HepG2 (cell line): ENCODE data around the gene NECTIN3. TPM values are rescaled to one million over a fixed set of nuclear protein-coding genes. Genes with fewer than 3 reads are reported as not detected.
A peak's percentile ranks its signal among the peaks of the same experiment; 100 is the strongest.

Experiments used
- ATAC-seq: fragments of 200-7000 bp; cut with Tn5 transposase; 3 replicates; pipeline ENCODE4 v1.9.1; 2020; ENCODE audit warnings: mild to moderate bottlenecking, moderate library complexity
- BruUV-seq: library from RNA; stranded (reverse); fragments of 400-500 nt; replicated peaks from 2 replicates; lab custom pipeline; 2021; lab: Mats Ljungman, UMichigan
- CTCF ChIA-PET: fragments of 300-600 bp; formaldehyde crosslinking; extraction: SDS; loops from one replicate; lab custom pipeline; 2021; ENCODE audit warnings: low total read pairs, inconsistent platforms, low intra/inter-chr PET ratio; lab: Yijun Ruan, JAX
- POLR2A ChIA-PET: fragments of 350-600 bp; sonication (Branson Sonifier 250); formaldehyde crosslinking; loops from one replicate; lab custom pipeline; 2020; ENCODE audit warnings: antibody characterized with exemption, inconsistent platforms; lab: Yijun Ruan, JAX
- DNase-seq: peaks from one replicate; pipeline ENCODE4 v3.0.0-alpha.2; 2015; ENCODE audit warnings: low spot score
- FAIRE-seq: peaks from 3 replicates; lab custom pipeline; 2011; peaks lifted over from hg19 to GRCh38; lab: Jason Lieb, UNC
- H2AFZ ChIP-seq: one replicate; pipeline ENCODE4 v1.6.1; 2011; ENCODE audit warnings: low read length, inconsistent platforms
- H3K27ac ChIP-seq: fragments of 300-600 bp; 3 replicates; pipeline ENCODE4 v1.8.0; 2011; ENCODE audit warnings: mixed run types, mild to moderate bottlenecking, mixed read lengths, low read length, inconsistent platforms; ENCODE audit not compliant: insufficient read depth; ENCODE audit errors: extremely low read length
- H3K27me3 ChIP-seq, 2 experiments: fragments of 200-600 bp in 1 of 2; 2 replicates in 1 of 2; 3 replicates in 1 of 2; pipeline versions ENCODE4 v1.6.0 to v1.8.0; 2011; ENCODE audit warnings: low read length in 2 of 2, mild to moderate bottlenecking in 2 of 2, moderate library complexity in 2 of 2, inconsistent platforms in 1 of 2; ENCODE audit not compliant: insufficient read depth in 2 of 2, control insufficient read depth in 1 of 2
- H3K36me3 ChIP-seq, 2 experiments: fragments of 200-600 bp in 1 of 2; replicated peaks in 1 of 2; 2 replicates in 1 of 2; 3 replicates in 1 of 2; pipeline versions ENCODE4 v1.5.1 to v1.8.0; 2011; ENCODE audit warnings: low read length in 2 of 2, inconsistent platforms in 1 of 2; ENCODE audit not compliant: insufficient read depth in 2 of 2, control insufficient read depth in 1 of 2
- H3K4me1 ChIP-seq: 2 replicates; pipeline ENCODE4 v1.5.1; 2012; ENCODE audit warnings: low read length, inconsistent platforms; ENCODE audit not compliant: insufficient read depth
- H3K4me2 ChIP-seq: 2 replicates; pipeline ENCODE4 v1.6.0; 2011; ENCODE audit warnings: low read depth, low read length, inconsistent platforms
- H3K4me3 ChIP-seq, 3 experiments: fragments of 200-600 bp in 1 of 3; sonication (generic), shearing (Covaris generic) in 1 of 3; replicated peaks in 1 of 3; 2 replicates each; pipeline ENCODE4 v1.5.1; 2011 to 2016; ENCODE audit warnings: low read length in 3 of 3, inconsistent platforms in 2 of 3, low read depth in 2 of 3, mild to moderate bottlenecking in 2 of 3, control low read depth in 1 of 3, mixed read lengths in 1 of 3; ENCODE audit not compliant: insufficient read depth in 1 of 3
- H3K79me2 ChIP-seq: one replicate; pipeline ENCODE4 v1.6.1; 2011; ENCODE audit warnings: low read length, inconsistent platforms; ENCODE audit not compliant: insufficient read depth
- H3K9ac ChIP-seq: 2 replicates; pipeline ENCODE4 v1.6.0; 2011; ENCODE audit warnings: mild to moderate bottlenecking, low read depth, low read length, inconsistent platforms; ENCODE audit not compliant: insufficient read depth
- H3K9me3 ChIP-seq: 2 replicates; pipeline ENCODE4 v1.5.1; 2012; ENCODE audit warnings: mild to moderate bottlenecking, low read length
- H4K20me1 ChIP-seq: 2 replicates; pipeline ENCODE4 v1.6.0; 2011; ENCODE audit warnings: inconsistent platforms, mild to moderate bottlenecking, low read length, moderate library complexity; ENCODE audit not compliant: insufficient read depth
- CEBPB ChIP-seq: IDR thresholded peaks from 2 replicates; pipeline ENCODE4 v1.6.1; 2011; ENCODE audit warnings: low read depth, low read length, improper control_type of control experiment, borderline replicate concordance
- FOSL2 ChIP-seq: sonication (generic); formaldehyde crosslinking; IDR thresholded peaks from 2 replicates; pipeline ENCODE4 v1.4.0; 2020; ENCODE audit warnings: missing genetic modification reagents
- WGBS: methylation state at CpG from one replicate; pipeline ENCODE4 v1.1.6; 2017; ENCODE audit warnings: low lambda C conversion rate; 5-methylcytosine and 5-hydroxymethylcytosine counted together
- in situ Hi-C: cut with HindIII; loops from 2 replicates; pipeline ENCODE4 v1.10.0; 2017; ENCODE audit warnings: low pct_unique_long_range_greater_than_20kb; ENCODE audit not compliant: extremely low pct_ligation_motif_present
- intact Hi-C: fragments of 100-400 bp; cut with micrococcal nuclease; formaldehyde crosslinking; loops from one replicate; pipeline ENCODE4 v1.10.0; 2022; ENCODE audit not compliant: unreplicated experiment
- polyA plus RNA-seq, 8 experiments: library from polyadenylated mRNA; depleted of rRNA in 3 of 8; stranded (reverse) in 7 of 8; unstranded in 1 of 8; fragments of >200 nt; fragmentation: Illumina TruSeq in 4 of 8; extraction: Trizol in 4 of 8; gene quantifications; 2 replicates each; pipeline versions ENCODE4 v1.2.1 to v1.2.3, GENCODE V29; 2011 to 2016; ENCODE audit warnings: low read depth in 4 of 8, missing spikeins in 1 of 8, mixed read lengths in 1 of 8; ENCODE audit not compliant: insufficient read depth in 1 of 8
- total RNA-seq, 5 experiments: library from RNA; depleted of rRNA; stranded (reverse); fragments of >200 nt; fragmentation: Illumina TruSeq; extraction: Trizol; gene quantifications; 2 replicates each; pipeline ENCODE4 v1.2.3, GENCODE V29; 2016; ENCODE audit warnings: low read depth in 1 of 5
- TF ChIP-seq, protein P1 (sequence below): sonication (generic); formaldehyde crosslinking; IDR thresholded peaks from 2 replicates; pipeline ENCODE4 v1.5.0; 2020; ENCODE audit warnings: missing genetic modification reagents, mild to moderate bottlenecking, borderline replicate concordance
- TF ChIP-seq, protein P2 (sequence below): sonication (generic); formaldehyde crosslinking; IDR thresholded peaks from 2 replicates; pipeline ENCODE4 v1.4.0; 2020; ENCODE audit warnings: mild to moderate bottlenecking, missing genetic modification reagents, borderline replicate concordance

The NECTIN3 gene
- total and polyA plus RNA-seq, 2 of the 13 experiments (the other 11 are each of a cell fraction or from before 2014, with no cell fraction given): 10.4 to 45.1 TPM

DNA sequence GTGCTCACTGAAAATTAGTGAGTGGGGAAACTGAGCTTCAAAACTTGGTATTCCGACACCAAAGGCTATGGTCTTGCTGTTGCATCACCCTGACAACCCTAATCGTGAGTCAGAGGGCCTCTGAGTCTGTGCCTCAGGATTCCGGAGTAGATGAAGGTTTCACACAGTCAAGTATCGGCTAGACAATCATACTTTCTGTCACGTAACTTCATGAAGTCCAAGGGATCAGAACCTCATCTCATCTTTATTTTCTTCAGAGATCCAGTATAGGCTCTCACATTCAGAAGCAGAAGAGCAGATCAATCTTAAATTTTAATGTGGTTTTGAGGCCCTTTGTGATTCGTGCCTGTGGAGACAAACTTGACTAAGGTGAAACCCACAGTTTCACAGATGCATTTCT is 26.1 kb upstream of the NECTIN3 start:
- FAIRE-seq: no peak
- Histone ChIP-seq H4K20me1 (no peaks in the 10 kb centered on the region), H2AFZ (no peak overlapping the region), H3K9me3 (no peaks in the 10 kb centered on the region), H3K9ac (no peak overlapping the region), H3K36me3 (no peaks in the 10 kb centered on the region), H3K4me2 (no peak overlapping the region), H3K27ac (no peak overlapping the region), H3K27me3 (no peaks in the 10 kb centered on the region), H3K79me2 (no peaks in the 10 kb centered on the region), H3K4me3 (no peak overlapping the region), H3K4me1 (peaks cover 28% of the 10 kb centered on the region)
- POLR2A ChIA-PET: no interaction called here
- TF ChIP-seq, protein P1, sequence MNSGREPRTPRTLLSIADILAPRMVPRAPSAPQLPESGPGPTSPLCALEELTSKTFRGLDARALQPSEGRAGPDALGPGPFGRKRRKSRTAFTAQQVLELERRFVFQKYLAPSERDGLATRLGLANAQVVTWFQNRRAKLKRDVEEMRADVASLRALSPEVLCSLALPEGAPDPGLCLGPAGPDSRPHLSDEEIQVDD: no peak
- TF ChIP-seq CEBPB (0 out of 2 replicates have a peak, but pooled peaks have one; percentile 7), FOSL2 (peak; percentile 47; the same call in 1 of the 2 replicates)
- CTCF ChIA-PET: no interaction called here
- DNase-seq: no peak
- intact Hi-C loops: no loop called here
- BruUV-seq: no TSS peak
- in situ Hi-C loops: loop anchor here (25.0 kb wide), 1 partner anchor 492 kb away; the partner anchor contains the start of gene CD96
- 70% methylated on average over 6 of the region's 6 CpGs for WGBS
- no peak for ATAC-seq

- Histone ChIP-seq H3K79me2 (no peaks in the 10 kb centered on the region), H2AFZ (no peak overlapping the region), H3K27ac (no peak overlapping the region), H3K27me3 (no peaks in the 10 kb centered on the region; a peak in 1 of 5 replicates), H3K4me2 (no peak overlapping the region), H3K9me3 (no peaks in the 10 kb centered on the region), H3K4me3 (no peak overlapping the region), H3K4me1 (peaks cover 19% of the 10 kb centered on the region), H3K36me3 (no peaks in the 10 kb centered on the region), H4K20me1 (no peaks in the 10 kb centered on the region), H3K9ac (no peak overlapping the region)
- no peak for ATAC-seq
- ChIA-PET CTCF (no interaction called here), POLR2A (interaction anchor here (0.9 kb wide), 1 partner anchor 24 kb away, joined by 3 read pairs; no protein-coding TSS in a partner anchor)
- intact Hi-C loops (no loop called here), in situ Hi-C loops (loop anchor here (25.0 kb wide), 1 partner anchor 490 kb away; the partner anchor contains the start of gene CD96)
- no peak for DNase-seq
- no TSS peak for BruUV-seq
- TF ChIP-seq, protein P2, sequence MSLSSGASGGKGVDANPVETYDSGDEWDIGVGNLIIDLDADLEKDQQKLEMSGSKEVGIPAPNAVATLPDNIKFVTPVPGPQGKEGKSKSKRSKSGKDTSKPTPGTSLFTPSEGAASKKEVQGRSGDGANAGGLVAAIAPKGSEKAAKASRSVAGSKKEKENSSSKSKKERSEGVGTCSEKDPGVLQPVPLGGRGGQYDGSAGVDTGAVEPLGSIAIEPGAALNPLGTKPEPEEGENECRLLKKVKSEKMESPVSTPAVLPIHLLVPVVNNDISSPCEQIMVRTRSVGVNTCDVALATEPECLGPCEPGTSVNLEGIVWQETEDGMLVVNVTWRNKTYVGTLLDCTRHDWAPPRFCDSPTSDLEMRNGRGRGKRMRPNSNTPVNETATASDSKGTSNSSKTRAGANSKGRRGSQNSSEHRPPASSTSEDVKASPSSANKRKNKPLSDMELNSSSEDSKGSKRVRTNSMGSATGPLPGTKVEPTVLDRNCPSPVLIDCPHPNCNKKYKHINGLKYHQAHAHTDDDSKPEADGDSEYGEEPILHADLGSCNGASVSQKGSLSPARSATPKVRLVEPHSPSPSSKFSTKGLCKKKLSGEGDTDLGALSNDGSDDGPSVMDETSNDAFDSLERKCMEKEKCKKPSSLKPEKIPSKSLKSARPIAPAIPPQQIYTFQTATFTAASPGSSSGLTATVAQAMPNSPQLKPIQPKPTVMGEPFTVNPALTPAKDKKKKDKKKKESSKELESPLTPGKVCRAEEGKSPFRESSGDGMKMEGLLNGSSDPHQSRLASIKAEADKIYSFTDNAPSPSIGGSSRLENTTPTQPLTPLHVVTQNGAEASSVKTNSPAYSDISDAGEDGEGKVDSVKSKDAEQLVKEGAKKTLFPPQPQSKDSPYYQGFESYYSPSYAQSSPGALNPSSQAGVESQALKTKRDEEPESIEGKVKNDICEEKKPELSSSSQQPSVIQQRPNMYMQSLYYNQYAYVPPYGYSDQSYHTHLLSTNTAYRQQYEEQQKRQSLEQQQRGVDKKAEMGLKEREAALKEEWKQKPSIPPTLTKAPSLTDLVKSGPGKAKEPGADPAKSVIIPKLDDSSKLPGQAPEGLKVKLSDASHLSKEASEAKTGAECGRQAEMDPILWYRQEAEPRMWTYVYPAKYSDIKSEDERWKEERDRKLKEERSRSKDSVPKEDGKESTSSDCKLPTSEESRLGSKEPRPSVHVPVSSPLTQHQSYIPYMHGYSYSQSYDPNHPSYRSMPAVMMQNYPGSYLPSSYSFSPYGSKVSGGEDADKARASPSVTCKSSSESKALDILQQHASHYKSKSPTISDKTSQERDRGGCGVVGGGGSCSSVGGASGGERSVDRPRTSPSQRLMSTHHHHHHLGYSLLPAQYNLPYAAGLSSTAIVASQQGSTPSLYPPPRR (CRISPR knock-in tag): no peak
- no peak for FAIRE-seq
These were observed 24.6 kb upstream of the NECTIN3 start for GRCh38 chr3:111047042-111047441.
